Left ventricle myocardium inferior (tissue), 1 donor: Measurements from ENCODE around the gene COG8. TPM values are rescaled to one million over a fixed set of nuclear protein-coding genes. Genes with fewer than 3 reads are reported as not detected.
A peak's percentile ranks its signal among the peaks of the same experiment; 100 is the strongest.

Source experiments
- DNase-seq: peaks from one replicate; pipeline ENCODE4 v3.0.0-alpha.2; 2020
- H3K27ac ChIP-seq: fragments of 200-600 bp; replicated peaks from 2 replicates; pipeline ENCODE4 v1.8.0; 2021
- H3K27me3 ChIP-seq: fragments of 200-600 bp; 2 replicates; pipeline ENCODE4 v1.8.0; 2021; ENCODE audit warnings: low read depth
- H3K36me3 ChIP-seq: fragments of 200-600 bp; 2 replicates; pipeline ENCODE4 v1.8.0; 2021
- H3K4me1 ChIP-seq: fragments of 200-600 bp; 2 replicates; pipeline ENCODE4 v1.8.0; 2021
- H3K4me3 ChIP-seq: fragments of 200-600 bp; 2 replicates; pipeline ENCODE4 v1.8.0; 2021; ENCODE audit warnings: mild to moderate bottlenecking, moderate library complexity
- H3K9me3 ChIP-seq: fragments of 200-600 bp; replicated peaks from 2 replicates; pipeline ENCODE4 v1.8.0; 2021
- intact Hi-C: fragments of 100-400 bp; cut with micrococcal nuclease; formaldehyde crosslinking; loops from one replicate; pipeline ENCODE4 v1.11.0; 2022
- total RNA-seq: library from RNA; stranded (reverse); fragmentation: NEBNext Ultra II Directional; extraction: Animal tissue kit (Norgen Biotek cat#: 25700); gene quantifications from one replicate; pipeline ENCODE4 v1.2.1, GENCODE V29; 2021
- TF ChIP-seq, protein P1 (sequence below): fragments of 200-600 bp; IDR thresholded peaks from 2 replicates; pipeline ENCODE4 v1.8.0; 2021; ENCODE audit warnings: antibody characterized with exemption, mild to moderate bottlenecking, borderline replicate concordance
- donor health status: DM: no; HTN: yes; CAD: no; lungs with severe emphysema.

Gene COG8
- total RNA-seq, 1 donor from 2014 or later, result 24.1 TPM

GRCh38 chr16:69326172-69326873 lies 13.0 kb downstream of the COG8 start:
- no peaks in the 10 kb centered on the region for H3K27me3 ChIP-seq
- H3K27ac ChIP-seq, result peak overlapping the region; percentile 16
- no peak for DNase-seq
- intact Hi-C loops, result no loop called here
- H3K4me3 ChIP-seq, result no peak overlapping the region
- H3K36me3 ChIP-seq, result peaks cover 64% of the 10 kb centered on the region
- H3K4me1 ChIP-seq, result peaks cover 69% of the 10 kb centered on the region
- TF ChIP-seq, protein P1, sequence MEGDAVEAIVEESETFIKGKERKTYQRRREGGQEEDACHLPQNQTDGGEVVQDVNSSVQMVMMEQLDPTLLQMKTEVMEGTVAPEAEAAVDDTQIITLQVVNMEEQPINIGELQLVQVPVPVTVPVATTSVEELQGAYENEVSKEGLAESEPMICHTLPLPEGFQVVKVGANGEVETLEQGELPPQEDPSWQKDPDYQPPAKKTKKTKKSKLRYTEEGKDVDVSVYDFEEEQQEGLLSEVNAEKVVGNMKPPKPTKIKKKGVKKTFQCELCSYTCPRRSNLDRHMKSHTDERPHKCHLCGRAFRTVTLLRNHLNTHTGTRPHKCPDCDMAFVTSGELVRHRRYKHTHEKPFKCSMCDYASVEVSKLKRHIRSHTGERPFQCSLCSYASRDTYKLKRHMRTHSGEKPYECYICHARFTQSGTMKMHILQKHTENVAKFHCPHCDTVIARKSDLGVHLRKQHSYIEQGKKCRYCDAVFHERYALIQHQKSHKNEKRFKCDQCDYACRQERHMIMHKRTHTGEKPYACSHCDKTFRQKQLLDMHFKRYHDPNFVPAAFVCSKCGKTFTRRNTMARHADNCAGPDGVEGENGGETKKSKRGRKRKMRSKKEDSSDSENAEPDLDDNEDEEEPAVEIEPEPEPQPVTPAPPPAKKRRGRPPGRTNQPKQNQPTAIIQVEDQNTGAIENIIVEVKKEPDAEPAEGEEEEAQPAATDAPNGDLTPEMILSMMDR, result no peak
- H3K9me3 ChIP-seq, result no peaks in the 10 kb centered on the region

GRCh38 chr16:69325784-69326171 lies 13.6 kb downstream of the COG8 start:
- no peaks in the 10 kb centered on the region for H3K27me3 ChIP-seq
- H3K36me3 ChIP-seq, result peaks cover 69% of the 10 kb centered on the region
- H3K9me3 ChIP-seq, result no peaks in the 10 kb centered on the region
- no peak overlapping the region for H3K4me3 ChIP-seq
- H3K27ac ChIP-seq, result peak overlapping the region; percentile 16
- intact Hi-C loops, result no loop called here
- DNase-seq, result no peak
- H3K4me1 ChIP-seq, result peaks cover 64% of the 10 kb centered on the region
- TF ChIP-seq, protein P1, result no peak

- intact Hi-C loops, result no loop called here
- no peak for DNase-seq
- H3K27me3 ChIP-seq, result no peaks in the 10 kb centered on the region
- no peaks in the 10 kb centered on the region for H3K9me3 ChIP-seq
- H3K4me3 ChIP-seq, result no peak overlapping the region
- TF ChIP-seq, protein P1, result no peak
- H3K27ac ChIP-seq, result no peak overlapping the region
- peaks cover 80% of the 10 kb centered on the region for H3K36me3 ChIP-seq
- peaks cover 54% of the 10 kb centered on the region for H3K4me1 ChIP-seq
These were observed 14.6 kb downstream of the COG8 start for GRCh38 chr16:69324585-69325253.

DNA sequence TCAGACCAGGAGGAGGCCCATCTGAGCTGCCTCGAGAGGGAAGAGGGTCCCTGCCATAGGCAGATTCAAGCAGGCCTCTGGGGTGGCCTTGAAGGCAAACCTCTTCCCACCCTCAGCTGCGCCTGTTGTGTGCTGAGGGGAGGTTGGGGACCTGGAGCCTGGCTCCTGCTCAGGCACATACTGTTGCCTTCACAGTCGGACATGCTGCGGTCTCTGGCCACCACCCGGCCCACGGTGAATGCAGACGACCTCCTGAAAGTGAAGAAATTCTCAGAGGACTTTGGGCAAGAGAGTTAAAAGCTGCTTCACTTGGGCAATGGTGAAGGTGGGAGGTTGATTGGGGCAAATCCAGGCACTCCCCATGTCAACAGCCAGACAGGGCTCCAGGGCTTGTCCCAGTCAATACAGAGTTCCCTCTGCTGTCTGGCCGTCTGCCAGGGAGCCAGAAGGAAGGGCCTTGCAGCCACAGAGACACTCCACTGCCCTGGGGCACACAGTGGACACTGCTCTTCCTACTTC lies 15.3 kb downstream of the COG8 start:
- Histone ChIP-seq H3K36me3 (peaks cover 87% of the 10 kb centered on the region), H3K4me1 (peaks cover 48% of the 10 kb centered on the region), H3K27ac (no peak overlapping the region), H3K9me3 (no peaks in the 10 kb centered on the region), H3K4me3 (no peak overlapping the region), H3K27me3 (no peaks in the 10 kb centered on the region)
- TF ChIP-seq, protein P1, result no peak
- peak; percentile 62 for DNase-seq
- intact Hi-C loops, result no loop called here

- TF ChIP-seq, protein P1, result no peak
- no peaks in the 10 kb centered on the region for H3K9me3 ChIP-seq
- DNase-seq, result no peak
- no peak overlapping the region for H3K4me3 ChIP-seq
- H3K27ac ChIP-seq, result no peak overlapping the region
- H3K36me3 ChIP-seq, result peaks cover 88% of the 10 kb centered on the region
- intact Hi-C loops, result no loop called here
- H3K4me1 ChIP-seq, result peaks cover 41% of the 10 kb centered on the region
- H3K27me3 ChIP-seq, result no peaks in the 10 kb centered on the region
These were observed 15.9 kb downstream of the COG8 start for GRCh38 chr16:69323415-69323814.
